ENCODE measurements around the gene DEFB128.

GRCh38 chr20:215796-216195 is 26.3 kb upstream of the DEFB128 start:
- TF ChIP-seq EZH2phosphoT487 (conservative IDR thresholded peaks at IDR 0.05; ENCODE audit: low read length): no peak
- TF ChIP-seq, protein P1, sequence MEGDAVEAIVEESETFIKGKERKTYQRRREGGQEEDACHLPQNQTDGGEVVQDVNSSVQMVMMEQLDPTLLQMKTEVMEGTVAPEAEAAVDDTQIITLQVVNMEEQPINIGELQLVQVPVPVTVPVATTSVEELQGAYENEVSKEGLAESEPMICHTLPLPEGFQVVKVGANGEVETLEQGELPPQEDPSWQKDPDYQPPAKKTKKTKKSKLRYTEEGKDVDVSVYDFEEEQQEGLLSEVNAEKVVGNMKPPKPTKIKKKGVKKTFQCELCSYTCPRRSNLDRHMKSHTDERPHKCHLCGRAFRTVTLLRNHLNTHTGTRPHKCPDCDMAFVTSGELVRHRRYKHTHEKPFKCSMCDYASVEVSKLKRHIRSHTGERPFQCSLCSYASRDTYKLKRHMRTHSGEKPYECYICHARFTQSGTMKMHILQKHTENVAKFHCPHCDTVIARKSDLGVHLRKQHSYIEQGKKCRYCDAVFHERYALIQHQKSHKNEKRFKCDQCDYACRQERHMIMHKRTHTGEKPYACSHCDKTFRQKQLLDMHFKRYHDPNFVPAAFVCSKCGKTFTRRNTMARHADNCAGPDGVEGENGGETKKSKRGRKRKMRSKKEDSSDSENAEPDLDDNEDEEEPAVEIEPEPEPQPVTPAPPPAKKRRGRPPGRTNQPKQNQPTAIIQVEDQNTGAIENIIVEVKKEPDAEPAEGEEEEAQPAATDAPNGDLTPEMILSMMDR (IDR thresholded peaks at IDR 0.05; ENCODE audit: insufficient read depth, low read length, poor library complexity, severe bottlenecking): no peak

Data from SU-DHL-6 (cell line).